Astrocyte (in vitro differentiated cells and primary cell): Measurements from ENCODE around the gene CEP131. TPM values are rescaled to one million over a fixed set of nuclear protein-coding genes. Genes with fewer than 3 reads are reported as not detected.

Source experiments
- DNase-seq: peaks from one replicate; pipeline ENCODE4 v3.0.0-alpha.2; 2010; ENCODE audit warnings: low read depth
- FAIRE-seq: peaks from 2 replicates; lab custom pipeline; 2011; peaks lifted over from hg19 to GRCh38; lab: Jason Lieb, UNC
- H2AFZ ChIP-seq: 2 replicates; pipeline ENCODE4 v1.6.0; 2012; ENCODE audit warnings: low read depth, low read length, inconsistent platforms
- H3K27ac ChIP-seq: 2 replicates; pipeline ENCODE4 v1.5.1; 2011; ENCODE audit warnings: low read depth, low read length, inconsistent platforms
- H3K27me3 ChIP-seq: 2 replicates; pipeline ENCODE4 v1.6.0; 2011; ENCODE audit warnings: low read length, inconsistent platforms; ENCODE audit not compliant: insufficient read depth
- H3K36me3 ChIP-seq: 2 replicates; pipeline ENCODE4 v1.5.1; 2011; ENCODE audit warnings: low read length, inconsistent platforms; ENCODE audit not compliant: insufficient read depth
- H3K4me1 ChIP-seq: 2 replicates; pipeline ENCODE4 v1.5.1; 2011; ENCODE audit warnings: low read length, inconsistent platforms; ENCODE audit not compliant: insufficient read depth
- H3K4me2 ChIP-seq: 2 replicates; pipeline ENCODE4 v1.6.0; 2012; ENCODE audit warnings: low read length, inconsistent platforms
- H3K4me3 ChIP-seq: 2 replicates; pipeline ENCODE4 v1.5.1; 2011; ENCODE audit warnings: low read depth, mild to moderate bottlenecking, low read length, inconsistent platforms; ENCODE audit not compliant: insufficient read depth
- H3K79me2 ChIP-seq: 2 replicates; pipeline ENCODE4 v1.6.0; 2012; ENCODE audit warnings: mild to moderate bottlenecking, low read length, inconsistent platforms; ENCODE audit not compliant: insufficient read depth
- H3K9ac ChIP-seq: 2 replicates; pipeline ENCODE4 v1.6.0; 2012; ENCODE audit warnings: mild to moderate bottlenecking, low read length, inconsistent platforms
- H3K9me3 ChIP-seq: 2 replicates; pipeline ENCODE4 v1.5.1; 2012; ENCODE audit warnings: low read depth, mild to moderate bottlenecking, low read length, inconsistent platforms; ENCODE audit not compliant: insufficient read depth
- H4K20me1 ChIP-seq: 2 replicates; pipeline ENCODE4 v1.6.0; 2012; ENCODE audit warnings: low read length, inconsistent platforms; ENCODE audit not compliant: insufficient read depth
- H3K27ac Mint-ChIP-seq: one replicate; pipeline ENCODE4 v1.8.0; 2021; ENCODE audit warnings: mild to moderate bottlenecking, mixed read lengths; ENCODE audit not compliant: unreplicated experiment
- H3K27me3 Mint-ChIP-seq: one replicate; pipeline ENCODE4 v1.8.0; 2021; ENCODE audit warnings: low read depth, mixed read lengths; ENCODE audit not compliant: unreplicated experiment
- H3K36me3 Mint-ChIP-seq: one replicate; pipeline ENCODE4 v1.8.0; 2021; ENCODE audit warnings: low read depth, mixed read lengths; ENCODE audit not compliant: unreplicated experiment
- H3K4me1 Mint-ChIP-seq: one replicate; pipeline ENCODE4 v1.8.0; 2021; ENCODE audit warnings: low read depth, mixed read lengths; ENCODE audit not compliant: unreplicated experiment
- H3K4me3 Mint-ChIP-seq: one replicate; pipeline ENCODE4 v1.8.0; 2021; ENCODE audit warnings: mild to moderate bottlenecking, moderate library complexity, mixed read lengths; ENCODE audit not compliant: unreplicated experiment
- H3K9me3 Mint-ChIP-seq: one replicate; pipeline ENCODE4 v1.8.0; 2021; ENCODE audit warnings: mild to moderate bottlenecking, mixed read lengths; ENCODE audit not compliant: unreplicated experiment
- EZH2 ChIP-seq: IDR thresholded peaks from 2 replicates; pipeline ENCODE4 v1.6.1; 2012; ENCODE audit warnings: mild to moderate bottlenecking, low read length, inconsistent platforms; ENCODE audit not compliant: insufficient read depth
- total RNA-seq: library from RNA; stranded (reverse); gene quantifications from 2 replicates; pipeline ENCODE4 v1.2.1, GENCODE V29; 2021
- TF ChIP-seq, protein P1 (sequence below): IDR thresholded peaks from 2 replicates; pipeline ENCODE4 v1.5.1; 2011; ENCODE audit warnings: low read depth, mild to moderate bottlenecking, inconsistent platforms, low read length, moderate library complexity; ENCODE audit not compliant: insufficient read depth

The CEP131 gene
- total RNA-seq, 1 donor from 2014 or later = 5.8 TPM

DNA sequence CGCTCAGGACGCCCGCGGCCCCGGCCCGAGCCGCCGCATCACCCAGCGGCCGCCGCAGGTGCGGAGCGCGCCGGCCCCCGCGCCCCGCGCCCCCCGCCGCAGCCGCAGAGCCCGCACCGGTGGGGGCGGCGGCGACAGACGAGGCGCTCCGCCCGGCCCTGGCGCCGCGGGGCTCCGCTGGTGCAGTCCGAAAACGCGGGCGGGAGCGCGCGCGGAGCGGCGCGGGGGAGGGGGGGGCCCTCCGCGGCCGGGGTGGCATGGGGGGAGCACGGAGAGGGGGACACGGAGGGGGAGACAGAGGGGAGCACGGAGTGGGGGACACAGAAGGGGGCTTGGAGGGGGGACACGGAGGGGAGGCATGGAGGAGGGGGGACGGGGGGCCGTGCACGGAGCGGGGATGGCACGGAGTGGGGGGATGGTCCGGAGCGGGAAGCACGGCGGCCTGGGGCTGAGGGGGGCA is 56.7 kb downstream of the CEP131 start, which contains the start of gene AATK:
TSS of gene AATK (minus strand) at position 189 of the 460 bp plus-strand sequence. CDS start 229 bp downstream, outside the sequence.
- no peak within 1 kb of the TSS for H3K4me3 Mint-ChIP-seq

DNA sequence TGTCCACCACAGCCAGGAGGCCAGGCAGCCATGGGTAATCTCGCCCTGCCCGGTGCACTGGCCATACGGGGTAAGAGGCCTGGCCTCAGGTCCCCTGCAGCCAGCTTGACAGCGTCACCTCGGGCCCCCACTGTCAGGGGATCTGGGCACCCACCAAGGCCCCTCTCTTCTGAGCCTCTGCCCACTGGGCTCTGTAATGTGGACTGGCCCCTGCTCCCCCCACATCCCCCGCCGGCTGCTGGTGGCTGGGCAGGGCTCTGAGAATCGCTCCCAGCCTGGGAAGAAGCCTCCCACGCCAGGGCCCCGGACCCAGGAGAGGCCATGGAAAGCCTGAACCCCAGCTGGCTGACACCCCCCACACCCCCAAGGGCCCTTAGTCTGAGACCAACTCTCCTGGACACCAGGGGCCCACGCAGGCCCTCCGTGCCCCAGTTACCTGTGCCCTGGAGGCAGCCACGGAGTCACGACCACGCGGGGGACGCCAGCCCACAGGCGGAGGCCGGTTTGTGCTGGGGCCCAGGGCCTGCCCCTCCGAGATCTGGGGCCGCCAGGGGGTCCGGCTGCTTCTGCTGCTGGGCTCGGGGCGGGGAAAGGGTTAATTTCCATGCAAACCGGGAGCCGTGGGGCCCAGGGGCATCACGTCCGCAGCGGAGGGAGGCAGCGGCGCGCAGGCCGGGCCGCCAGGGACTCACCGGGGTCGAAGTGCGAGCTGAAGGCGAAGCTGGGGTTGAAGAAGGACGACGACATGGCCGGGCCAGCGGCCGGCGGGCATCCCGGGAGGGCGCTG is 57.3 kb downstream of the CEP131 start, which contains the start of gene PVALEF:
TSS of gene PVALEF (plus strand) at position 262 of the 787 bp plus-strand sequence. CDS start 15,720 bp downstream, outside the sequence.
- Histone ChIP-seq H3K36me3 (no peaks in the 10 kb centered on the region), H3K4me1 (no peaks in the 10 kb centered on the region), H3K4me2 (peak within 1 kb of the TSS; percentile 66), H3K27ac (no peak within 1 kb of the TSS), H3K9me3 (no peaks in the 10 kb centered on the region), H3K9ac (no peak within 1 kb of the TSS), H3K27me3 (peaks cover 5% of the 10 kb centered on the region), H2AFZ (peak within 1 kb of the TSS; percentile 18), H4K20me1 (no peaks in the 10 kb centered on the region), H3K4me3 (no peak within 1 kb of the TSS), H3K79me2 (no peaks in the 10 kb centered on the region)
- Mint-ChIP-seq H3K9me3 (no peaks in the 10 kb centered on the region), H3K4me3 (no peak within 1 kb of the TSS), H3K27me3 (peaks cover 21% of the 10 kb centered on the region), H3K36me3 (no peaks in the 10 kb centered on the region), H3K4me1 (no peaks in the 10 kb centered on the region), H3K27ac (no peak within 1 kb of the TSS)
- DNase-seq (no peak), FAIRE-seq (no peak)
- TF ChIP-seq, protein P1, sequence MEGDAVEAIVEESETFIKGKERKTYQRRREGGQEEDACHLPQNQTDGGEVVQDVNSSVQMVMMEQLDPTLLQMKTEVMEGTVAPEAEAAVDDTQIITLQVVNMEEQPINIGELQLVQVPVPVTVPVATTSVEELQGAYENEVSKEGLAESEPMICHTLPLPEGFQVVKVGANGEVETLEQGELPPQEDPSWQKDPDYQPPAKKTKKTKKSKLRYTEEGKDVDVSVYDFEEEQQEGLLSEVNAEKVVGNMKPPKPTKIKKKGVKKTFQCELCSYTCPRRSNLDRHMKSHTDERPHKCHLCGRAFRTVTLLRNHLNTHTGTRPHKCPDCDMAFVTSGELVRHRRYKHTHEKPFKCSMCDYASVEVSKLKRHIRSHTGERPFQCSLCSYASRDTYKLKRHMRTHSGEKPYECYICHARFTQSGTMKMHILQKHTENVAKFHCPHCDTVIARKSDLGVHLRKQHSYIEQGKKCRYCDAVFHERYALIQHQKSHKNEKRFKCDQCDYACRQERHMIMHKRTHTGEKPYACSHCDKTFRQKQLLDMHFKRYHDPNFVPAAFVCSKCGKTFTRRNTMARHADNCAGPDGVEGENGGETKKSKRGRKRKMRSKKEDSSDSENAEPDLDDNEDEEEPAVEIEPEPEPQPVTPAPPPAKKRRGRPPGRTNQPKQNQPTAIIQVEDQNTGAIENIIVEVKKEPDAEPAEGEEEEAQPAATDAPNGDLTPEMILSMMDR = no peak
- no peak for TF ChIP-seq EZH2

More for the DNA sequence above, 56.7 kb downstream of the CEP131 start, which contains the start of gene AATK:
- Mint-ChIP-seq H3K27ac (no peak within 1 kb of the TSS), H3K27me3 (peaks cover 19% of the 10 kb centered on the region), H3K4me1 (no peaks in the 10 kb centered on the region), H3K9me3 (no peaks in the 10 kb centered on the region), H3K36me3 (no peaks in the 10 kb centered on the region)
- DNase-seq (no peak), FAIRE-seq (no peak)
- Histone ChIP-seq H3K36me3 (no peaks in the 10 kb centered on the region), H4K20me1 (no peaks in the 10 kb centered on the region), H3K4me3 (no peak within 1 kb of the TSS), H3K79me2 (no peaks in the 10 kb centered on the region), H2AFZ (peak within 1 kb of the TSS; percentile 18), H3K9ac (no peak within 1 kb of the TSS), H3K4me2 (peak within 1 kb of the TSS; percentile 66), H3K4me1 (no peaks in the 10 kb centered on the region), H3K9me3 (no peaks in the 10 kb centered on the region), H3K27me3 (peaks cover 5% of the 10 kb centered on the region), H3K27ac (no peak within 1 kb of the TSS)
- TF ChIP-seq EZH2 = no peak
- TF ChIP-seq, protein P1 = no peak
